NB4 (cell line): Measurements from ENCODE around the gene ABHD12.

Source experiments
- CTCF ChIP-seq: IDR thresholded peaks from one replicate; pipeline ENCODE4 v1.5.1; 2012; ENCODE audit warnings: low read depth, low read length
- MAX ChIP-seq: IDR thresholded peaks from 2 replicates; pipeline ENCODE4 v1.6.1; 2011; ENCODE audit warnings: low read depth, low read length
- MYC ChIP-seq: IDR thresholded peaks from 2 replicates; pipeline ENCODE4 v1.6.1; 2011; ENCODE audit warnings: low read depth, low read length
- POLR2A ChIP-seq: IDR thresholded peaks from 2 replicates; pipeline ENCODE4 v1.6.1; 2011; ENCODE audit warnings: mild to moderate bottlenecking; ENCODE audit not compliant: insufficient read length; ENCODE audit errors: extremely low read depth

GRCh38 chr20:25302596-25302995, 88.0 kb downstream of the ABHD12 start:
- TF ChIP-seq CTCF (no peak), MYC (no peak), MAX (no peak), POLR2A (no peak)
